ENCODE measurements around the gene EPN2. TPM values are rescaled to one million over a fixed set of nuclear protein-coding genes. Genes with fewer than 3 reads are reported as not detected.

The EPN2 gene
- total RNA-seq, 1 donor from 2014 or later = 53.9 TPM

- H3K4me3 Mint-ChIP-seq = peak overlapping the region; percentile 67
- H3K36me3 Mint-ChIP-seq = peaks cover 19% of the 10 kb centered on the region
- H3K4me1 Mint-ChIP-seq (ENCODE audit: unreplicated experiment) = peaks cover 43% of the 10 kb centered on the region
- no peaks in the 10 kb centered on the region for H3K27me3 Mint-ChIP-seq
- peak overlapping the region; percentile 68 for H3K27ac Mint-ChIP-seq
- no peak for DNase-seq (ENCODE audit: extremely low spot score, unreplicated experiment)
- H3K9me3 Mint-ChIP-seq = no peaks in the 10 kb centered on the region
- no peak for TF ChIP-seq CTCF (conservative IDR thresholded peaks at IDR 0.05)
Measured at GRCh38 chr17:19383681-19384470, 146.7 kb downstream of the EPN2 start.

- H3K4me1 Mint-ChIP-seq (ENCODE audit: unreplicated experiment) = peaks cover 46% of the 10 kb centered on the region
- no peaks in the 10 kb centered on the region for H3K27me3 Mint-ChIP-seq
- H3K4me3 Mint-ChIP-seq = peak overlapping the region; percentile 67
- no peak for TF ChIP-seq CTCF (conservative IDR thresholded peaks at IDR 0.05)
- peak overlapping the region; percentile 68 for H3K27ac Mint-ChIP-seq
- no peaks in the 10 kb centered on the region for H3K9me3 Mint-ChIP-seq
- DNase-seq (ENCODE audit: extremely low spot score, unreplicated experiment) = no peak
- H3K36me3 Mint-ChIP-seq = peaks cover 19% of the 10 kb centered on the region
Measured at GRCh38 chr17:19384723-19385391, 147.7 kb downstream of the EPN2 start.

GRCh38 chr17:19385521-19385983 is 148.4 kb downstream of the EPN2 start:
- DNase-seq (ENCODE audit: extremely low spot score, unreplicated experiment) = no peak
- H3K4me1 Mint-ChIP-seq (ENCODE audit: unreplicated experiment) = peaks cover 42% of the 10 kb centered on the region
- peak overlapping the region; percentile 68 for H3K27ac Mint-ChIP-seq

More at GRCh38 chr17:19385521-19385983, 148.4 kb downstream of the EPN2 start:
- TF ChIP-seq CTCF (conservative IDR thresholded peaks at IDR 0.05) = no peak
- Mint-ChIP-seq H3K36me3 (peaks cover 17% of the 10 kb centered on the region), H3K9me3 (no peaks in the 10 kb centered on the region), H3K4me3 (no peak overlapping the region), H3K27me3 (no peaks in the 10 kb centered on the region)

Small RNA genes within 50 kb of the gene (microRNA-seq; reads per million reads assigned to microRNA genes)
- 811 reads per million, percentile 82 among the genes with 10 or more reads in this experiment for gene MIR1180

Other genes starting within 250 kb of the EPN2 start
- 8.3 and 18.5 TPM in 2 replicates for gene FAM83G, start 232.6 kb upstream of the EPN2 start, total RNA-seq (ENCODE audit: low replicate concordance)
- 0.22 TPM in 1 of 2 replicates, not detected in the other for gene GRAP, start 190.4 kb upstream of the EPN2 start, total RNA-seq (ENCODE audit: low replicate concordance)
- gene GRAPL, start 109.8 kb upstream of the EPN2 start, total RNA-seq (ENCODE audit: low replicate concordance) = not detected in 2 replicates
- gene B9D1, start 125.4 kb downstream of the EPN2 start, total RNA-seq (ENCODE audit: low replicate concordance) = 13.8 and 23.2 TPM in 2 replicates
- 32.1 and 44.3 TPM in 2 replicates for gene MAPK7, start 141.1 kb downstream of the EPN2 start, total RNA-seq (ENCODE audit: low replicate concordance)
- gene MFAP4, start 149.8 kb downstream of the EPN2 start, total RNA-seq (ENCODE audit: low replicate concordance) = 2.6 and 18.0 TPM in 2 replicates
- gene RNF112, start 173.9 kb downstream of the EPN2 start, total RNA-seq (ENCODE audit: low replicate concordance) = 0.60 and 1.2 TPM in 2 replicates